Vagina (tissue), 2 donors: ENCODE measurements around the gene PCSK2.

ENCODE experiments used
- CTCF ChIP-seq, 3 experiments: fragments of 450-650 bp in 2 of 3; fragments of 200-600 bp in 1 of 3; sonication (generic) in 1 of 3; IDR thresholded peaks; one replicate each; pipeline ENCODE4 v1.5.1; 2017 to 2019; ENCODE audit warnings: antibody characterized with exemption in 3 of 3, mild to moderate bottlenecking in 2 of 3, moderate library complexity in 2 of 3
- POLR2A ChIP-seq, 2 donors: fragments of 450-650 bp; IDR thresholded peaks; one replicate each; pipeline ENCODE4 v1.6.1; 2017; ENCODE audit warnings: antibody characterized with exemption in 2 of 2, mild to moderate bottlenecking in 2 of 2, moderate library complexity in 2 of 2

GRCh38 chr20:17287998-17288397 is 61.2 kb downstream of the PCSK2 start:
- TF ChIP-seq CTCF (IDR thresholded peaks at IDR 0.05): no peak
- TF ChIP-seq POLR2A (IDR thresholded peaks at IDR 0.05): no peak
